ENCODE results near the gene VSIR.
A peak's percentile ranks its signal among the peaks of the same experiment; 100 is the strongest.

Gene VSIR

DNA sequence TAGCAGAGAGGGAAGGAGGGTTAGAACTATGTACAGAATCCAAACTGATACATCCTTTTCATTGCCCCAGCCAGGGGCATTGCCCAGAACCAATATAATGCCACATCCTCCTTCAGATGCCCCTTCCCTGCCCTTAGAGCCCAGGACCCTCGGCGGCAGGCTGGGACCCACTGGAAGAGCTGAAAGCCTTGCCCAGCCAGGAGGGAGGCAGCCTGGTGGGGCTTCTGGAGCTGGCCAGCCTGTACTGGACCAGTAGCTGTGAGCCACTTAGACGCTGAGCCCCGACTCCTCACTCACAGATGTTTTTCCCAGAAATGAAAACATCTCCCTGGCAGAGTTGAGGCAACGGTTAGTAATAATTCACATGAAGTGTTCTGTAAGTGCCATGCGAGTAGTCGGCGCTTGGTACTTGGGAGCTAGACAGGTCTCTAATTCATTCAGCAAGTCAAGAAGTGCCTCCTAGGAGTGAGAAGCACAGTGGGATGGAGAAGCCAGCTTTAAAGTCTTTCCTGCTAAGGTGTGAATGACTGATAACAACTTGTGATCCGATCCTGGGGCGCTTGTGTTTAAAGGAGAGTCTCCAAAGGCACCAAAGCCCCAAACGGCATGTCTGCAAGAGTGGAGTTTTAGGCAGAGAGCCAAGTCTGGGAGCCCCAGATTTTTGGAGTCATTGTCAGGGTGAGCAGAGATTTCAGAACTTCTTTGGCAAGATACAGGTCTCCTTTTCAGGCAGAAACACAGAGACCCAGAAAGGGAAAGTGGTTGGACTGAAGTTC, 9.8 kb downstream of the VSIR start:
- DNase-seq: no peak

DNA sequence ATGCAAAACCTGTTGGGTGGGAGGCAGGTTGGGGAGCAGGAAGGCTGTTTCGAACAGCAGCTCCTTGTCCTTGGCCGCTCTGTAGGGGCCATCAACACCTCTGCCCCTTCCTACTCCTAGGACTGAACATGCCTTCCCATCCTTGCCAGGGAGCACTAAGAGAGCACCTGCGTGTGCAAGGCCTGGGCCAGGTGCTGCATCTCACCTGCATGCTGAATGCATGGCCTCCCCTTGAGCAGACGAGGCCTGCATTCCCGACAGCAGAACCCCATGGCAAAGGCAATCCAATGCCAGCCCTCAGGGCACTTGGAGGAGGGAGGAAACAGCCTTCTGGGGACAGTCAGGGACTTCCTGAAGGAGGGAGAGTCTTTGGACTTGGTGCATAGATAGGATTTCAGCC, 11.0 kb downstream of the VSIR start:
- no peak for DNase-seq

DNA sequence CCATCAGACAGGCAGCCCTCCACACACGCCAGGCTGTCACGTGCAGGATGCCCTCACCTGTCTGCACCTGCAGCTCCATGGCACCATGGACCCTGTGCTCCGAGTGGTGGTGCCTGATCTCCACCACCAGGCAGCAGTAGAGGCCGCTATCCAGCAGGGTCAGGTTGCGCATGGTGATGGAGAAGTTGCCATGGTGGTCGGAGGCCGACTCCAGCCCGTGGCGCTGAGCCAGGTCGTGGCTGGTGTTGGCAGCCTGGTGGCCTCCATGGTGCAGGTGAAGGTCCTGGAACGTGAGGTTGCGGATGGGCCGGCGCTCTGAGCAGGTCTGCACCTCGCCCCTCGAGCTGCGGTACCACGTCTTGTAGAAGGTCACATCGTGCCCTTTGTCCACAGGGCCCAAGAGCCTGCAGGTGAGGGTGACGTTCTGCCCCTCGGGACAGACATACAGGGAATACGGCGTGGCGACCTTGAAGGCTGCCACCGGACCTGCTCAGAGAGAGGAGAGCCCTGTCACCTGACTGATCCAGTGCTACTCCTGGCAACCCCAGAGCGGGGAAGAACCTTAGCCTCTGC, 11.7 kb downstream of the VSIR start:
- DNase-seq: no peak

DNA sequence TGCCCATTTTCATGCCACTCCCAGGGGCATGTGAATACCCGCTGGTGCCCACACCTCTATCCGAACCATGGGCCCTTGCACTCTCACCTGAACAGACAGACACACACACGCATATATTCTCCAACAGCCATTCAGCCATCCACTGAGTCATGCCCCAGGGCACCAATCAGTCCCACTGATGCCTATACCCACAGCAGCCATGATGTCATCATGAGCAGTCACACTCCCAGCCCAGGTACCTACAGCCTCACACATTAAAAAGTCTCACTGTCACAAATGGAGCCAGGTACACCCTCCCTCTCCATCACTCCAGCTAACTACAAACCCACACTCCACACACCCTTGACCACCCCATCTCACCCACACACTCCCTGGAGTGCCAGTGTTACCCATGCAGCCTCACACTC, 12.2 kb downstream of the VSIR start:
- DNase-seq: no peak

DNA sequence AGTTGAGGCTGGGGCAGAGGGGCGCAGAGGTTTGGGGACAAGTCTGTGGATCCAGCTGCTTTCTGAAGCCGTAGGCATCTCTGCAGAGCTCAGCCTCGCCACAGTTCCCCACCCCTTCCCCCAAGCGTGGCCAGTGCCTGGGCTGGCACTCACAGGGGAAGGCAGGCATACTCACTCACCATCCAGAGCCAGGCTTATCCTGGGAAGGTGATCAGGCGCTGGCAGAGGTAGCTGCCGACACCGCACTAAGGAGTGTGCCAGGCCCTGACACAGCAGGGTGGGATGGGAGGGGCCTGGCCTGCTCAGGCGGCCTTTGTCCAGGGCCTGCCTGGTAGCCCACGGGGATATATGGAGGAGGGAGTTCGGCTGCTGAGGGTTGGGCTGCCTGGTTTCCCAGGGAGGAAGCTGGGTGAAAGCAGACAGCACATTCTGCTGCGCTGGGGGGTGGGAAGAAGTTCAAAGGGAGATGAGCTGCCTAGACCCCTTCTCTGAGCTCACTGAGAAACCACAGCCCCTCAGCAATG, 15.9 kb downstream of the VSIR start:
- DNase-seq: no peak

DNA sequence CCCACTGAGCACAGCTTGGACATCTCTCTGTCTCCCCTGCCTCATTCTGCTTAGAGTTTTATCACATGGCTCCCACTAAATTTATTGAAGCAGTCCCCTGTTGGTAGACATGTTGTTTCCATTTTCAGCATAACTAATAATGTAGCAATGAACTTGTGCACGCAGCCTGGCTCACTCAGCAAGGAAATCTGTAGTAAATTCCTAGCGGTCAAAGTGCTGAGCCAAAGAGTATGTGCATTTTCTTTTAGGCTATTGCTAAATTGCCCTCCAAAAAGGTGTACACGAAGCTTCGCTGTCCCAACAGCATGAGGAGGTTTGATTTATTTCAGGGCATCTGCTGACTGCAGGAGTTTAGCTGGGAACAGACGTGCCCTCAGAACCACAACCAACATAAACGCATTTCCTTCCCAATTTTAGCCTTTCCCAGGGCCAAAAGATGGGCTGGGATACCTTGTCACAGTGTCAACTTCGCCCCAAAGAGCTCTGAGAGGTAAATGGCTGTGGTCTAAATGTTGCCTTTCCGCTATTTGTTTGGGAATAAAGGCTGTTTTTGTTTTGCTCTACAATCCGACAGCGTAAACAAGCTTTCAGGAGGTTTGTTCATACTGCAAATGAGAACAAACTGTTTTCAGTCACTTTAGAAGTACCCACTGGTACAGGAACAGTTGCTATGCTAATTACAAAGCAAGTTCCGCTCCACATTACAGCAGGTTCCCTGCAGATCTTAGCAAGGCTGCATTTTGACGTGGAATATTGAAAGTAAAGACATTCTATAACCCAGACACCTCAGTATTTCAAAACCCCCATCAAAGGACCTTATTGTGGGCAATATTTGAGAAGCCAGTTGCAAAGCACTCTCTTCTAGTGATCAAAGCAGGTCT, 16.8 kb downstream of the VSIR start:
- peak; percentile 30 for DNase-seq

DNA sequence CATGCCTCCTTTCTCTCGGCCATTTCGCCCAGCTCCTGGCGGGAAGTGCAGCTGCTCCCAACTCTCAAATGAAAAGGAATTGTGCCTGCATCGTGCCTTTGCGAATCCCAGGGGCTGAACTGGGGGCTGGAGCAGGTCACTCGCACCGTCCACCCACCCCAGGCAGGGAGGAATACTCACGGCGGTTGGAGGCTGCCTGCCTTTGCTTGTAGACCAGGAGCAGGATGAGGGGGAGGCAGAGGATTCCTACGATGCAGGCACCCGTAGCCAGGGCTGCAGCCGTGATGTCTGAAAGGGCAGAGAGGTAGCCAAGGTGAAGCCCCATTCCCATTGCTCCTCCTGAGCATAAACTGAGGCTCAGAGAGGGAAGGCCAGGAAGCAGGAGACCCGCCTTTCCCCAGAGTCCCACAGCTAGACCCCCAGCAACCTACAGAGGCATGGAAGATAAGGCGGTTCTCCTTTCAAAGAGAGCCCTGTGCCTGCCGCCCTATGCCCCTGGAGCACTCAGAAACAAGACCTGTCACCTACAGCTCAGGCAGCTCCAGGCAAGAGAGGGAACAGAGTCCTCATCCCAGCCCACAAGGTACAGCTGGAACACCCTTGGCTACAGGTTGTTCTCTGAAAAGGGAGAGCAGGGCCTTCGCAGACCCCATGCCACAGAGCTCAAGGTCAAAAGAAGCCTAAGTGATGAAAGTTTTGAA, 18.0 kb downstream of the VSIR start:
- DNase-seq: no peak

DNA sequence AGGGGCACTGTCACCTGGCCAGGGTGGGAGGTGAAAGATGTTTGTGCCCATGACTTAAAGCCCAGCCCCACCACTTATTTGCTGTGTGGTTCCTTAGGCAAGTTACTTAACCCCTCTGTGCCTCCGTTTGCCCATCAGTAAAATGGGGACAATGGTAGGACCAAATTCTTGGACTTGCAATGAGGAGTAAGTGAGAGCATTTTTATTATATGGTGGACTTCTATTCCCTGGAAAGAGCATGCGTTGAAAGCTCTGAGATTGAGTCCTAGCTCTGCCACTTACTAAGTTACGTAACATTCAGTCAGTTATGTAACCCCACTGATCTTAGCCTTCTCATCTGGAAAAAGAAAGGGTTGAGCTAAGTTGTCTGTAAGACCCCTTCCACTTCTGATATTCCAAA, 18.8 kb downstream of the VSIR start:
- DNase-seq: no peak

DNA sequence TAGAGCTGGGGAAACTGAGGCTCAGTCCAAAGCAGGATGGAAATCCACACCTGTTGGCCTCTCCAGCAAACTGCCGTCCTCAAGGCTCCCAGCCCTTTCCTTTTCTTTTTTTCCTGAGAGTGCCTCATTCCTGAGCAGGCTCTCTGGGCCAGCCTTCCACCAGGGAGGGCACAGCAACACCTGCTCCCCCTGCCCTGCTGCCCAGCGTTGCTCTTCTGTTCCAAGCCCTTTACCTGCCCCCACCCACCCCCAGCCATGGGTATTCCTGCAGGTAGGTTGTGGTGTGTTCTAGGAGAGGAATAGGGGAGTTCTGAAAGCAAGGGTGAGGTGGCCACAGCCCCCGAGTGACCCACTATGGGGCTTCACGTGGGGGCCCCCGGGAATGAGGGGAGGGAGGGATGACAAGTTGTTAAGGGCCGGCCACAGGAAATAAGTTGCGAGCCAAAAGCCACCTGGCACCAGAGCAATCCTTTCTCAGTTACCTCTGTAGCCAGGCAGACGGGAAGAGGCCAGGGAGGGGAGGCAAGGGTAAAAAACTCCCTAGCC, 19.3 kb downstream of the VSIR start:
- no peak for DNase-seq

DNA sequence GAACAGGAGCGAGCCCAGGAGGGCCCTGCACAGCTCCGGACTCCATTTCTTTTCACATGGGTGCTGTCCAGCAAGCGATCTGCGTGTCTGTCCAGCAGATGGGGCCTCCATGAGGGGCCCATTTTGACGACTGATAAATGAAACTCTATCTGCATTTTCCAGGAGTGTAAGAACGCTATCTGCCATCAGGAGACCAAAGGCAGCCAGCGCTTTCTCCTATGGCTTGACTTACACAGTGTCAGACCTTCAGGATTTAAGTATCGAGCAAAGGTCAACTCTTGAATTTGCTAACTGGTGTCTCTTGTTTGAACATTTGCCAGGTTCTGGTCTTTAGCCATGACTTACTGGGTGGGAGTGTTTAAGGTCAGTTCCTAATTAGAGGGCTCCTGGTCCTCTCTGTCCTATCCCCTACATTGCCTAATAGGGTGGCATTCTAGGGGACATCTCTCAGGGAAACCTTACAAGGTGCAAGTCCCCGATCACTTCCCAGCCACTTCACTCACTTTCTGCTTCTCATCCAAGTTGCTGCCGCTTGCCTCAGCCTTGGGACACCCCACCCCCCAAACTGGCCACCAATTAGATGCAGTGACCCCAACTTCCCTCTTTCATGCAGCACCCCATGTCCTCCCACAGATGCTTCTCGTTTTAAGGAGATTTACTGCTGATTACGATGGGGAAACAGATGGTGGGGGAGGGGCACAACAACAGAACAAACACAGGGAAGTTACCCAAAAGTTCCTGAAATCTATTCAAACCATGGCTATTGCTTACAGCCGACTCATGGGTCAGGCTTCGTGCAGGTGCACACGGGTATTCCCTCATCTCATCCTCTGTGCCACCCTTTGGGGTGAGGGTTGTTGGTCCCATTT, 20.0 kb downstream of the VSIR start:
- DNase-seq: peak; percentile 27

DNA sequence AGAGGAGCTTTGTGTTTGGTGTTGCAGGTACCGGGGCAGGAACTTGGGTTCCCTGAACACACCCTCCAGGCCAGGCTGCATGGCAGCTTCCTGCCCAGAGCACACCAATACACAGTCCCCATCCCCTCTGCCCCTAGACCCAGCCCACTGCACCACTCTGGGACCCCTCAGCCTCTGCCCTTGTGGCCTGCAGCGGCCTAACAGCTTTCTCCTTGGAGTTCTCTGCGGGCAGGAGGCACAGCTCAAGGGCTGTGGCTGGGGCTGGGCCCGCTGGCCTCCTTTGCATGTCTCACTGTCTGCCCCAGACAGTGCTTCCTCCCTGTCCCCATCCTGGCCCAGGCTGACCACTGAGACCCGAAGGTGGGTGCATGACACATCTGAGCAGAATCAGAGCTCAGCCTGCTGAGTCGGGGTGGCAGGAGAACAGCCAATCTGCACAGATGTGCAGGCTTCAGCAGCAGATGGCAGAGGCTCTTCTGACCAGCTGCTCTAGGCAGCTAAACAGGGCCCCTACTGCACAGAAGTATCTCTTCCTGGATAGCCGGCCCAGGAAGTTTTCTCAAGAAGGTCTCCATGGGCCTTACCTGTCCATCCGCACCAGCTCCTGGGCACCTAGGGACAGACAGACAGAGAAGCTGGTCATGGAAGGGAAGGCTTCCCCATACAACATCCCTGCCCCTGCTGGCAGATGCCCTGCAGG, 20.8 kb downstream of the VSIR start:
- DNase-seq: peak; percentile 57

DNA sequence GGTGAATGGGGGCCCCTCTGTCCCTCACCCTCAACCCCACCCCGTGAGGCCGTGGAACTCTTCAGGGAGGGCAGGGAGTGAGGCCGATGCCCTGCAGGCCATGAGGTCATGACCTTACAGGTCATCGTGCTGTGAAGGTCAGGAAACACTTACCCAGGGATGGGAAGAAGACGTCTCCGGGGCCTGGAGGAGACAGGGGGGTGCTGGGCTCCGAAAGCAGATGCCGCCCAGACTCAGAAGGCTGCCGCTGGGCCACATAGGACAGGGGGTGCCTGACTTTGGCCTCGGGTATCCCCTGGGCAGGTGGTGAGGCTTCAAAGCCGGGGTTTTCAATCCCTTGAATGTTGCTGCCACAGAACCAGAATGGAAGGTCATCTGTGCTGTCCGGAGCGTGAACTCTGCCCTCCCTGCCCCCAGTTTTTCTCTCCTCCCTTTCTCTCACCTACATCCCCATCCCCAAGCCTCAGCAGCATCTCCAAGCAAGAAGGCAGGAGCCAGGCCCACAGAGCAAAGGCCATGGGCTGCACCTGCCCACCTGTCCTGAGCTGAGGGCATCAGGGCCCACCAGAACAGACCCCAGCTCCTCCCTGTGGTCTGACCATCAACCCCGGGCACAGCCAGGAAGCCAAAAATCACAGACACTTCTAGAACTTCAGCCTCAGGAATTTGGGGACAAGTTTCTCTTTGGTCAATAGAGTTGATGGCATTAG, 21.6 kb downstream of the VSIR start:
- no peak for DNase-seq

DNA sequence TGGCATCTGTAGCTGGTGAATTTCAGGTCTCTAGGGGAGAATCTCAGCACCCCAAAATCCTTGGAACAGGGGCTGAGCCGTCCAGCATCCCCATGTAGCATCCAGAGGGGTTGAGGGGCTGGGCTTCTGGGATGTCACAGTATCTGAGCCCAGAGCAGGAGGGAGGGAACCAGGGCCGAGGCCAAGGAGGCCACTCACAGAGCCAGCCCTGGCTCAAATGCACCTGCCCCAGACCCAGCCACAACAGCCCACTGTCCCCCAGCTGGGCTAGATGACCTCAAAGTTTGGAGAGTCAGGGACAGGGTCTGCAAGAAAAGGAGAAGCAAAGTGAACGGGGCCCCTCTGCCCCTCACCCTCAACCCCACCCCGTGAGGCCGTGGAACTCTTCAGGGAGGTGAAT, 22.3 kb downstream of the VSIR start:
- no peak for DNase-seq

DNA sequence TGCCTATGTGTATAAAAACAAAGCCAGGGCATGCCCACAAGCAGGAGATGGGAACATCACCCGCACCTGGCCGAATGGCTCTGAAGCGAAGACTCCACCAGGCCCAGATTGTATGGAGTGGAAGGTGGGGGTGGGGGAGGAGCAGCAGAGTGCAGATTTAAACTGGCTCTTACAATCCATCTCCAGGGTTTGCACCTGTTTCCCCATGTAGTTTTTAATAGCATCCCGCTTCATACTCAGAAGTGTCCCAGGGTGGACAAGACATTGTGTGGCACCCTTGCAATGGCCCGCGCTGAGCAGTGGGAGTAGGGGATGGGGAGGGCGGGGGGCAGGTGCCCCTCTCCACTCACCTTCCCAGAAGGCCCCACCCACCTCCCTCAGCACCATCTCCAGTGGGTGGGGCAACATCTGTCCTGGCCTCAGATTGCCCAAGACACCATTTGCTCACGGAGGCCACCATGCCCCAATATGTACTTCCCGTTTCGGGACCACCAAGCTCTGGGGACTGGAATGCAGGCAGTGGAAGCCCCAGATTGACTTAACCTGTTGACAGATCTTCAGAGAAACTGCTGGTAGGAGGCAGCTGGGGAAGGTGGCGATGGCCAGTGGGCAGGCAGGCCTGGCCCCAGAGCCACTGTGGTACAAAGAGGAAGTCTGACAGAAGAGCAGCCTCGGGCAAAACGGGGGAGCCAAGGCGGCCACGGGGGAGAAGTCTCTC, 23.0 kb downstream of the VSIR start:
- DNase-seq: no peak

DNA sequence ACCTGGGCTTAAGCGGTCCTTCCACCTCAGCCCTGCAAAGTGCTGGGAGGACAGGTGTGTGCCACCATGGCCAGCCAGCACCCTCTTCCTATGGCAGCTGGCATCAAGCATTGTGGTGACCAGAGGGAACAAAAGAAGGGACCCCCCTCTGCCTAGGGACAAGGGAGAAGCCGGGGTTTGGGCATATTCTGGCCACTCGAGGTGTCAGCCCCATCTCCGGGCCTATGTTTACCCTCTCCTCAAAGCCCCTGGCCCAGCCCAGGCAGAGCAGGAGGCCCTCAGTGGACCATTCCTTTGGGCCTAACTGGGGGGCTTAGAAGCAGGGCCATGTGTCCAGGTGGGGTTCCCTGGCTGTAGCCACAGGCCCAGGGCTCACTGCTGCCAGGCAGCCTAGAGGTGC, 23.9 kb downstream of the VSIR start:
- DNase-seq: no peak

DNA sequence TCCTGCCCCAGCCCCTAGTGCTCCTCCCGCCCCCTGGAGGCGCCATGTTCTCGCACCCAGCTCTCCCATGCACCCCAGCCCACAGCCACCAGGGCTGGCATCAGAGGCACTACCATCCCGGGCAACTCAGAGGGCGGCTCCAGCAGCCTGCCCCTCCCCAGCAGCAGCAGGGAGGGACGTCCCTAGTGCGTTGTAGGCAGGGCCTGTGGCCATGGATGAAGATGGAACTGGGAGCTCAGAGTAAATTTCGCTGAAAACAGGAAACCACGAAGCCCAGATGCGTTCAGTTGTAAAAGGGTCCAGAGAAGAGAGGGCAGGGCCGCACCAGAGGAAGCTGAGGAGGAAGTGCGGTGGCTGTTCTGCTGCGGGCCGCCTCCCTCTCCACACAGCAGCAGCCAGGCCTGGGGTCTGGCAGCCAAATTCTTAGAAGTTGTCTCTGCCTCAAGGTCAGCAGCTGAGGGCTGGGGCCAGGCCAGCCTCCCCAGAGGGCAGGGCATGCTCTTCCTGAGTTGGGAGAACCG, 24.6 kb downstream of the VSIR start:
- no peak for DNase-seq

DNA sequence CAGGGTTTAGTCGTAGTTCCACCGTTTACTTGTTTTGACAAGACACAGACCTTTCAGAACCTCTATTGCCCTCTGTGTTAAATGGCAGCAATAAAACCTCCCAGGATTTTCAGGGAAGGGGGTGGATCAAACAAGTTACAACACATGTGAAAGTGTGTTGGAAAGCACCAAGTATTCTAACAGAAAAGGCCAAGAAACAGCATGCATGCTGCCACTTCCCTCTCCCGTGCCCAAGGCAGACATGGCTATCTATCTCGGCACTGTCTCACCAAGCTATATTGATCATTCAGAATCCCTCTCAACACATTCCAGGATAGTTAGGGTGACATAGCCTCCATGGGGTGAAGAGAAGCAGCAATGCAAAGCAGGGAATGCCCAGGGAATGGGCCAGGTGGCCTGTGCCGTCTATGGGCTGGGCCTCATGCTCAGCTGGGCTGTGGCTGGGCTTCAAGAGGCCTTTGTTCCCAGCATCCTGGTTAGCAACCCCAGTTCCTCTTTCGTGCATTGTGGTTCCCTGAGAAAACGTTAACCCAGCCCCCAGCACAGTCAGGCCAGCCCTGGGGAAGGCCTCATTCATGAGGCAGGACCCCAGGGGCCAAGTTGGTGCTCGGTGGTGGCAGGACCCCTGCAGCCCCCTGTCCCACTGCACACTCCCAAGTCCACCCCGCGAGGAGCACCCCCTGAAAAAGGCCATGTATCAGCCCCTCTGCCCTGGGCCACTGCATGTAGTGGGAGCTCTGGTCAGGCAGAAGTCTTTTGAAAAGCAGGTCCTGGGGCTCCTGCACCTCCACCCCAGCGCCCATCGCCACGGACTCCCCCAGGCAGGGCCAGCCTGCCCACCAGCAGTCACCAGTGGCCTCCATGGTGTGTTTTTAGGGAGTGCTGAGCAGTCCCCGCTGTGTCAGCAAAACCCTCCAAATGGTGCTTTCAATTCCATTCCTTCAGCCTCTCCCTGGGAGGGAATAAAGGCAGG, 25.5 kb downstream of the VSIR start:
- no peak for DNase-seq

DNA sequence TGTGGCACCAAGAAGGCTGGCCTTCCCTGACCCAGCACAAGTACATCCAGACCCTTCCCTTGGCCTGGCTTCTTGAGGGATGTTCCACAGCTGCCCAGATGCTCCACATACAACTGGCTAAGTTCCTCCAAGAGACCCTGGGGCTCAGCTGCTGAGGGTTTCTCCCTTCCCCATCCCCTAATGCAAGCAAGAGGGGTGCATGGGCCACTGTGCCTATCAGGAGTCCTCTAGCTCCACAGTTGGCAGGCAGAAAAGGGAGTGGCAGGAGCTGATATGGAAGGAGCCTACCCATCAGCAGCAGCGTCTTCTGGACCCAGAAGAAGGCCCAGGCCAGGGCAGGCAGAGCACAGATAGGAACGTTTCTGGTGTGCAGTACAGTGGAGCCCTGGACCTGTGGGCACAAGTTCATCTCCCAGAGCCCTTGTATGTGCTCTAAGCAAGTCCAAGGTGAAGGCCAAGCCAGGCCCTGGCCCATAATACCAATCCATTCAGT, 26.2 kb downstream of the VSIR start:
- DNase-seq: no peak

Measured in NCI-H1694 treated with DMSO at 0.1 percent for 48 hours (cell line).